ENCODE results near the gene FOXF2.

- TF ChIP-seq CTCF (IDR thresholded peaks at IDR 0.05) (no peak), EP300 (IDR thresholded peaks at IDR 0.05) (no peak)
These were observed 26.7 kb upstream of the FOXF2 start for GRCh38 chr6:1362643-1363042.
